IgD-negative memory B cell (primary cell): ENCODE measurements around the gene PRSS3. TPM values are rescaled to one million over a fixed set of nuclear protein-coding genes. Genes with fewer than 3 reads are reported as not detected.
"Not testable (repeated sequence)": the region's sequence is repeated elsewhere in the genome, so short reads cannot be mapped to it uniquely, and the experiment has no call there.

Source experiments
- H3K27ac Mint-ChIP-seq, 3 donors: one replicate each; pipeline ENCODE4 v1.8.0; 2020 to 2022; ENCODE audit warnings: mild to moderate bottlenecking in 3 of 3, mixed read lengths in 3 of 3, moderate library complexity in 1 of 3
- H3K27me3 Mint-ChIP-seq: one replicate; pipeline ENCODE4 v1.8.0; 2021; ENCODE audit warnings: mixed read lengths
- H3K36me3 Mint-ChIP-seq: one replicate; pipeline ENCODE4 v1.8.0; 2020; ENCODE audit warnings: mild to moderate bottlenecking, mixed read lengths
- H3K4me1 Mint-ChIP-seq, 3 donors: one replicate each; pipeline ENCODE4 v1.8.0; 2020 to 2022; ENCODE audit warnings: mixed read lengths in 3 of 3, mild to moderate bottlenecking in 1 of 3
- H3K4me3 Mint-ChIP-seq, 4 donors: one replicate each; pipeline ENCODE4 v1.8.0; 2020 to 2022; ENCODE audit warnings: mild to moderate bottlenecking in 4 of 4, mixed read lengths in 4 of 4, moderate library complexity in 3 of 4
- H3K9me3 Mint-ChIP-seq, 3 donors: one replicate each; pipeline ENCODE4 v1.8.0; 2020 to 2021; ENCODE audit warnings: mixed read lengths in 3 of 3, mild to moderate bottlenecking in 1 of 3
- polyA plus RNA-seq: library from polyadenylated mRNA; unstranded; fragments of 300-500 nt; fragmentation: Illumina TruSeq; gene quantifications from one replicate; pipeline ENCODE4 v1.2.3, GENCODE V29; 2021

PRSS3 gene
- polyA plus RNA-seq, 1 donor from 2014 or later = not detected

GRCh38 chr9:33776578-33776977 is 18.8 kb upstream of the PRSS3 start:
- Mint-ChIP-seq H3K27ac (no peak overlapping the region), H3K4me1 (peaks cover 0 to 3% (median 3%) of the 10 kb centered on the region in 3 donors), H3K4me3 (no peak overlapping the region), H3K9me3 (peaks cover 0 to 3% (median 0%) of the 10 kb centered on the region in 3 donors), H3K27me3 (peaks cover 6% of the 10 kb centered on the region), H3K36me3 (no peaks in the 10 kb centered on the region)

GRCh38 chr9:33778700-33779351 is 16.5 kb upstream of the PRSS3 start:
- Mint-ChIP-seq H3K4me3 (no peak overlapping the region), H3K27ac (no peak overlapping the region), H3K9me3 (peaks cover 0 to 3% (median 0%) of the 10 kb centered on the region in 3 donors), H3K27me3 (peaks cover 9% of the 10 kb centered on the region), H3K4me1 (peaks cover 0 to 3% (median 3%) of the 10 kb centered on the region in 3 donors), H3K36me3 (no peaks in the 10 kb centered on the region)

GRCh38 chr9:33780276-33780675 is 15.1 kb upstream of the PRSS3 start:
- H3K27me3 Mint-ChIP-seq = peaks cover 7% of the 10 kb centered on the region
- peaks cover 0 to 3% (median 0%) of the 10 kb centered on the region in 3 donors for H3K9me3 Mint-ChIP-seq
- no peak overlapping the region for H3K4me3 Mint-ChIP-seq
- H3K4me1 Mint-ChIP-seq = peaks cover 0 to 3% (median 3%) of the 10 kb centered on the region in 3 donors
- no peaks in the 10 kb centered on the region for H3K36me3 Mint-ChIP-seq
- H3K27ac Mint-ChIP-seq = no peak overlapping the region

GRCh38 chr9:33781736-33782135 is 13.6 kb upstream of the PRSS3 start:
- Mint-ChIP-seq H3K4me3 (no peak overlapping the region), H3K9me3 (peaks cover 0 to 3% (median 0%) of the 10 kb centered on the region in 3 donors), H3K4me1 (peaks cover 0 to 3% (median 3%) of the 10 kb centered on the region in 3 donors)

GRCh38 chr9:33782395-33783152 is 12.8 kb upstream of the PRSS3 start:
- peaks cover 0 to 3% (median 3%) of the 10 kb centered on the region in 3 donors for H3K4me1 Mint-ChIP-seq

More at GRCh38 chr9:33781736-33782135, 13.6 kb upstream of the PRSS3 start:
- Mint-ChIP-seq H3K27me3 (peaks cover 16% of the 10 kb centered on the region), H3K27ac (no peak overlapping the region), H3K36me3 (peaks cover 1% of the 10 kb centered on the region)

GRCh38 chr9:33785914-33786313 is 9.4 kb upstream of the PRSS3 start:
- Mint-ChIP-seq H3K4me3 (no peak overlapping the region), H3K36me3 (peaks cover 1% of the 10 kb centered on the region), H3K27me3 (peaks cover 13% of the 10 kb centered on the region), H3K9me3 (no peaks in the 10 kb centered on the region), H3K27ac (no peak overlapping the region), H3K4me1 (no peaks in the 10 kb centered on the region)

More at GRCh38 chr9:33782395-33783152, 12.8 kb upstream of the PRSS3 start:
- H3K27ac Mint-ChIP-seq = no peak overlapping the region
- peaks cover 14% of the 10 kb centered on the region for H3K27me3 Mint-ChIP-seq
- H3K36me3 Mint-ChIP-seq = peaks cover 1% of the 10 kb centered on the region
- H3K9me3 Mint-ChIP-seq = peaks cover 0 to 3% (median 0%) of the 10 kb centered on the region in 3 donors
- no peak overlapping the region for H3K4me3 Mint-ChIP-seq

- Mint-ChIP-seq H3K27ac (no peak overlapping the region), H3K27me3 (peaks cover 13% of the 10 kb centered on the region), H3K36me3 (peaks cover 1% of the 10 kb centered on the region), H3K4me1 (no peaks in the 10 kb centered on the region), H3K9me3 (no peaks in the 10 kb centered on the region), H3K4me3 (no peak overlapping the region)
Observed at GRCh38 chr9:33786681-33787080, 8.7 kb upstream of the PRSS3 start.

GRCh38 chr9:33787839-33788238 is 7.5 kb upstream of the PRSS3 start:
- Mint-ChIP-seq H3K4me1 (no peaks in the 10 kb centered on the region), H3K27me3 (peaks cover 13% of the 10 kb centered on the region), H3K36me3 (peaks cover 1% of the 10 kb centered on the region), H3K9me3 (no peaks in the 10 kb centered on the region), H3K4me3 (no peak overlapping the region), H3K27ac (no peak overlapping the region)

- not testable (repeated sequence) for H3K4me1 Mint-ChIP-seq, H3K36me3 Mint-ChIP-seq, H3K27ac Mint-ChIP-seq, H3K4me3 Mint-ChIP-seq, H3K9me3 Mint-ChIP-seq
- peaks cover 12% of the 10 kb centered on the region for H3K27me3 Mint-ChIP-seq
Observed at GRCh38 chr9:33789429-33789828, 5.9 kb upstream of the PRSS3 start.

- H3K27ac Mint-ChIP-seq = no peak overlapping the region
- H3K9me3 Mint-ChIP-seq = no peaks in the 10 kb centered on the region
- H3K4me1 Mint-ChIP-seq = no peaks in the 10 kb centered on the region
- H3K4me3 Mint-ChIP-seq = no peak overlapping the region
- peaks cover 4% of the 10 kb centered on the region for H3K27me3 Mint-ChIP-seq
- H3K36me3 Mint-ChIP-seq = peaks cover 2% of the 10 kb centered on the region
Observed at GRCh38 chr9:33791117-33791516, 4.2 kb upstream of the PRSS3 start.

- not testable (repeated sequence) for H3K9me3 Mint-ChIP-seq, H3K4me1 Mint-ChIP-seq, H3K36me3 Mint-ChIP-seq, H3K4me3 Mint-ChIP-seq, H3K27ac Mint-ChIP-seq
- H3K27me3 Mint-ChIP-seq = peaks cover 13% of the 10 kb centered on the region
Observed at GRCh38 chr9:33793496-33793895, 1.9 kb upstream of the PRSS3 start.

- no peaks in the 10 kb centered on the region for H3K4me1 Mint-ChIP-seq
- H3K9me3 Mint-ChIP-seq = peaks cover 0 to 1% (median 0%) of the 10 kb centered on the region in 3 donors
- no peak overlapping the region for H3K4me3 Mint-ChIP-seq
- peak overlapping the region in 1 of 3 donors; percentile 7 for H3K27ac Mint-ChIP-seq
- H3K36me3 Mint-ChIP-seq = peaks cover 2% of the 10 kb centered on the region
- H3K27me3 Mint-ChIP-seq = peaks cover 15% of the 10 kb centered on the region
Observed at GRCh38 chr9:33794560-33794959, 801 bp upstream of the PRSS3 start.

- no peaks in the 10 kb centered on the region for H3K4me1 Mint-ChIP-seq
- peaks cover 2% of the 10 kb centered on the region for H3K36me3 Mint-ChIP-seq
- H3K4me3 Mint-ChIP-seq = no peak overlapping the region
- H3K27me3 Mint-ChIP-seq = peaks cover 15% of the 10 kb centered on the region
- no peak overlapping the region for H3K27ac Mint-ChIP-seq
- H3K9me3 Mint-ChIP-seq = peaks cover 0 to 1% (median 0%) of the 10 kb centered on the region in 3 donors
Observed at GRCh38 chr9:33795819-33796218, 458 bp downstream of the PRSS3 start.

- not testable (repeated sequence) for H3K4me1 Mint-ChIP-seq, H3K4me3 Mint-ChIP-seq, H3K9me3 Mint-ChIP-seq, H3K36me3 Mint-ChIP-seq, H3K27ac Mint-ChIP-seq
- H3K27me3 Mint-ChIP-seq = peaks cover 15% of the 10 kb centered on the region
Observed at GRCh38 chr9:33796679-33797078, 1.3 kb downstream of the PRSS3 start.

GRCh38 chr9:33797837-33798236 is 2.5 kb downstream of the PRSS3 start:
- peaks cover 2% of the 10 kb centered on the region for H3K36me3 Mint-ChIP-seq
- H3K27me3 Mint-ChIP-seq = peaks cover 15% of the 10 kb centered on the region
- H3K9me3 Mint-ChIP-seq = peaks cover 0 to 1% (median 0%) of the 10 kb centered on the region in 3 donors
- no peak overlapping the region for H3K27ac Mint-ChIP-seq
- H3K4me1 Mint-ChIP-seq = no peaks in the 10 kb centered on the region
- no peak overlapping the region for H3K4me3 Mint-ChIP-seq
